ENCODE data around the gene ME3. TPM values are rescaled to one million over a fixed set of nuclear protein-coding genes. Genes with fewer than 3 reads are reported as not detected.

Gene ME3
- total RNA-seq, 1 donor from 2014 or later, result 33.4 TPM

DNA sequence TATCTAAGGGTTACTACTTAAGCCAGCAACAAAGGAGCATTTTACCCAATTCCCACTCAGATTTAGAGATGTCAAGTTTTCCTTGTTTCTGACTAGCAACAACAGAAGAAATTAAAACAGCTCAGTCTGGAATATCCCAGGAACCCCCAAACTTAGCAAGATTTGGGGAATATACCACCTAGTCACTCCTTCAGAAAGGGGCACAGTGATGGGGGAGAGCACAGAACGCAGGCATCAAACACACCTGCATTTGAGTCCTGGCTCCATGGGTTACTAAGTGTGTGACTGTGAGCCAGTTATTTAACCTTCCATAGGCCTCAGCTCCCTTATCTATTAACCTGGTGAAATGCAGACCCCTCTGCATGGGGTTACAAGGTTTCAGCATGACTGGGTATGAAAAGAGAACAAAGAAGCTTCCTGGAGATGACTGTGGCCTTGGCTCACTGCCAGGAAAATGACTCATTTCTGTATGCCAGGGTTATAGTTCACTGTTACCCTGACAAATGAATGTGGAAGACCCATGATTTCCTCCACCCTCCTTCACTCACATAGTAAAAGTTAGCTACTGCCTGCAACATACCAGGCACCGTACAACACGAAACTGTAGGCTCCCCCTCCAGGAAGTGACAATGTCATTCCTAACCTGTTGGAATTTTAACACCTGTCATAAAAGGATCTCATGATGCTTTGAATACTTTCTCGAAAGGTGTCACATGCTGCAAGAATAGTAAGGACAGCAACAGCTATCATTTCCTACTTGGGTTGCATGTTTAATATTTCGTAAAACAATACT, 79.6 kb downstream of the ME3 start:
- H3K36me3 ChIP-seq, result no peaks in the 10 kb centered on the region
- no peak overlapping the region for H3K4me3 ChIP-seq
- H3K9me3 ChIP-seq (replicated peaks), result peaks cover 3% of the 10 kb centered on the region
- DNase-seq, result no peak
- intact Hi-C loops (cut with micrococcal nuclease), result loop anchor here (10.0 kb wide), 1 partner anchor 118 kb away; no protein-coding TSS in a partner anchor
- TF ChIP-seq, protein P1, sequence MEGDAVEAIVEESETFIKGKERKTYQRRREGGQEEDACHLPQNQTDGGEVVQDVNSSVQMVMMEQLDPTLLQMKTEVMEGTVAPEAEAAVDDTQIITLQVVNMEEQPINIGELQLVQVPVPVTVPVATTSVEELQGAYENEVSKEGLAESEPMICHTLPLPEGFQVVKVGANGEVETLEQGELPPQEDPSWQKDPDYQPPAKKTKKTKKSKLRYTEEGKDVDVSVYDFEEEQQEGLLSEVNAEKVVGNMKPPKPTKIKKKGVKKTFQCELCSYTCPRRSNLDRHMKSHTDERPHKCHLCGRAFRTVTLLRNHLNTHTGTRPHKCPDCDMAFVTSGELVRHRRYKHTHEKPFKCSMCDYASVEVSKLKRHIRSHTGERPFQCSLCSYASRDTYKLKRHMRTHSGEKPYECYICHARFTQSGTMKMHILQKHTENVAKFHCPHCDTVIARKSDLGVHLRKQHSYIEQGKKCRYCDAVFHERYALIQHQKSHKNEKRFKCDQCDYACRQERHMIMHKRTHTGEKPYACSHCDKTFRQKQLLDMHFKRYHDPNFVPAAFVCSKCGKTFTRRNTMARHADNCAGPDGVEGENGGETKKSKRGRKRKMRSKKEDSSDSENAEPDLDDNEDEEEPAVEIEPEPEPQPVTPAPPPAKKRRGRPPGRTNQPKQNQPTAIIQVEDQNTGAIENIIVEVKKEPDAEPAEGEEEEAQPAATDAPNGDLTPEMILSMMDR (IDR thresholded peaks at IDR 0.05; ENCODE audit: borderline replicate concordance), result no peak
- no peaks in the 10 kb centered on the region for H3K27me3 ChIP-seq (ENCODE audit: low read depth)
- H3K4me1 ChIP-seq, result peaks cover 46% of the 10 kb centered on the region
- H3K27ac ChIP-seq (replicated peaks), result no peak overlapping the region

DNA sequence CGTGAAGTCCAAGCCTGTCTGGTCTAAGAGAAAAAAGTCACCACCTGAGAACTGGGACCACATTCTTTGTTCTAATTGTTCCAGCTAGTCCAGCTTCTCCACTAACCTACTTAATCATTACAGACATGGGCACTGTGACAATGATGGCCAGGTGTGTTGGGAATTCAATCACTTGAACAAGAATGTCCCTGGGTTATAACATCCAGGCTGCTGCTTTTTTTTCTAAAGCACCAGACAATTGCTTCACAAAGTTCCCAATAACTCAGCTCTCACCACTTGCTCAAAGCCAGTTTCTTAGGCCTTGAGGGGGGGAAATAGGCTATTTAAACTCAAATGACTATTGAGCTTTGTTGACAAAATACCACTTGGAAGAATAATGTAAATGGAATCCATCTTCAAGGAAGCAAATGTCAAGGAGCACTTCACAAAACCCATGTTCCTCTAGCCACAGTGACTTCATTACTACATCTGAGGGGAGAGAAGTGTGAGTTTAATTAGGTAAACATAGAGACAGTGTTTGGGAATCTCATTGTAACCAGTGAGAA, 80.3 kb downstream of the ME3 start:
- H3K4me3 ChIP-seq, result no peak overlapping the region
- no peaks in the 10 kb centered on the region for H3K9me3 ChIP-seq (replicated peaks)
- no peak overlapping the region for H3K27ac ChIP-seq (replicated peaks)
- intact Hi-C loops (cut with micrococcal nuclease), result loop anchor here (10.0 kb wide), 1 partner anchor 117 kb away; no protein-coding TSS in a partner anchor
- no peaks in the 10 kb centered on the region for H3K36me3 ChIP-seq
- H3K4me1 ChIP-seq, result peaks cover 45% of the 10 kb centered on the region
- DNase-seq, result no peak
- no peaks in the 10 kb centered on the region for H3K27me3 ChIP-seq (ENCODE audit: low read depth)
- TF ChIP-seq, protein P1 (IDR thresholded peaks at IDR 0.05; ENCODE audit: borderline replicate concordance), result no peak

DNA sequence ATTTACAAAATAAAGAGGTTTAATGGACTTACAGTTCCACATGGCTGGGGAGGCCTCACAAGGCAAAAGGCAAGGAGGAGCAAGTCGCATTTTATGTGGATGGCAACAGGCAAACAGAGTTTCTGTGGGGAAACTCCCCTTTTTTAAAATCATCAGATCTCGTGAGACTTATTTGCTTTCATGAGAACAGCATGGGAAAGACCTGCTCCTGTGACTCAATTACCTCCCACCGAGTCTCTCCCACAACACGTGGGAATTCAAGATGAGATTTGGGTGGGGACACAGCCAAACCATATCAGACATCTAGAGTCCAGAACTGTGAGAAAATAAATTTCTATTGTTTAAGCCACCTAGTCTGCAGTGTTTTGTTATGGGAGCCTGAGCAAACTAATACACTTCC, 80.8 kb downstream of the ME3 start:
- Histone ChIP-seq H3K36me3 (no peaks in the 10 kb centered on the region), H3K4me3 (no peak overlapping the region), H3K27ac (replicated peaks) (no peak overlapping the region), H3K27me3 (ENCODE audit: low read depth) (no peaks in the 10 kb centered on the region), H3K4me1 (peaks cover 43% of the 10 kb centered on the region), H3K9me3 (replicated peaks) (no peaks in the 10 kb centered on the region)
- intact Hi-C loops (cut with micrococcal nuclease), result loop anchor here (10.0 kb wide), 1 partner anchor 117 kb away; no protein-coding TSS in a partner anchor
- no peak for DNase-seq
- TF ChIP-seq, protein P1 (IDR thresholded peaks at IDR 0.05; ENCODE audit: borderline replicate concordance), result no peak

DNA sequence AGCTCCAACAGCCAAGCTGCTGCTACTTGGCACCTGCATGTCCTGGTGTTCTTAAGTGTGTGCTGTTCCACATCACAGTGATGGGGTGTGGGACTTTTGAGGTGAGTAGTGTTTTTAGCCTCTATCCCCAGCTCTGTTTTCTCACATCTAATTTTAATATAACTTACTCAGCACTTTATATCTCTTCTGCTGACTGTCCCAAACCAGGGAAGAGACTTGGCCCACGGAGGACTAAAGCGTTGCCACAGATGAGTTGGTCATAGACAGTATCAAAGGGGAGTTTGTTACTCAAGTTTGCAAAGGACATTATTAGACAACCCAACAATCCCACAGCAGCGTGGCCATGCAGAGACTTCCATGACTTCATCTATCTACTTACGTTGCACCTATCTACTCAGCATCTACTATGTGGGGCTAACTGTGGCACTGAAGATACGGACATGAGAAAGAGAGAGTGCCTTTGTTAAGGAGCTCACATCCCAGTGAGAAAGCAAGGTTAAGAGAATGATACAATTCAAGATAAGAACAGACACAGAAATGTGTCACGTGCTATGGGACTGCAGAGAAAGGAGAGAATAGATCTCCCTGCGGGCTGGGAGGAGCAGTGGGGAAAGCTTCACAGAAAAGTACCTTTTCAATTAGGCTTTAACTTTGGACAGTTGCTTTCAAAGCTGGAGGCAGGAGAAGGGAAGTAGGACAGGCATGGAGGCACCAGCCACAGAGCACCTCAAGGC, 82.4 kb downstream of the ME3 start:
- Histone ChIP-seq H3K4me3 (no peak overlapping the region), H3K36me3 (no peaks in the 10 kb centered on the region), H3K27me3 (ENCODE audit: low read depth) (no peaks in the 10 kb centered on the region), H3K9me3 (replicated peaks) (no peaks in the 10 kb centered on the region), H3K4me1 (peaks cover 38% of the 10 kb centered on the region), H3K27ac (replicated peaks) (no peak overlapping the region)
- intact Hi-C loops (cut with micrococcal nuclease), result loop anchor here (10.0 kb wide), 1 partner anchor 115 kb away; no protein-coding TSS in a partner anchor
- TF ChIP-seq, protein P1 (IDR thresholded peaks at IDR 0.05; ENCODE audit: borderline replicate concordance), result no peak
- DNase-seq, result no peak

DNA sequence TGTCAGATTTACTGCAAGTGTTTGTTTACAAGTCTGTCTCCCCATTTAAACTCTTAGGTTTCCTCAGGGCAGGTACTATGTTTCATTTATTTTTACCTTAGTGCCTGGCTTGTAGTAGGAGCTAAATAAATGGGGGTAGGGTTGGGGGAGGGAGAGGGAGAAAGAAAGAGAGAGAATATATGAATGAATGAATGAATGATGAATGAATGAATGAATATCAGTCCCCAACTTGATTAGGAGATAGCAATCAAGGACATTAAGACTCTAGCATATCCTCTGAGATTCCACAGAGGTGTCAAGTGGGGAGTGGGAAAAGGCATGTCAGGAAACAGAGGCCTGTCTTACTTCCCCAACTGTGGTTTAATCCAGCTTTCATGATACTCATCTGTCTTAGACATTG, 83.2 kb downstream of the ME3 start:
- Histone ChIP-seq H3K27ac (replicated peaks) (peak overlapping the region; percentile 46), H3K36me3 (no peaks in the 10 kb centered on the region), H3K4me1 (peaks cover 38% of the 10 kb centered on the region), H3K27me3 (ENCODE audit: low read depth) (no peaks in the 10 kb centered on the region), H3K4me3 (no peak overlapping the region), H3K9me3 (replicated peaks) (no peaks in the 10 kb centered on the region)
- DNase-seq, result no peak
- TF ChIP-seq, protein P1 (IDR thresholded peaks at IDR 0.05; ENCODE audit: borderline replicate concordance), result no peak
- intact Hi-C loops (cut with micrococcal nuclease), result no loop called here
